ENCODE data around the gene SAP30BP. TPM values are rescaled to one million over a fixed set of nuclear protein-coding genes. Genes with fewer than 3 reads are reported as not detected.

The SAP30BP gene
- total and polyA plus RNA-seq, 2 of the 13 experiments (the other 11 are each of a cell fraction or from before 2014, with no cell fraction given), result 67.7 to 99.4 TPM

GRCh38 chr17:75697651-75698291 lies 30.6 kb downstream of the SAP30BP start (continued):
- TF ChIP-seq ZNF331 (CRISPR knock-in tag; IDR thresholded peaks at IDR 0.05) (peak; percentile 70; the same call in 1 of the 2 replicates), ZFX (CRISPR knock-in tag; IDR thresholded peaks at IDR 0.05; ENCODE audit: low read depth) (no peak), ZSCAN12 (CRISPR knock-in tag; IDR thresholded peaks at IDR 0.05) (no peak), FOXA1 (IDR thresholded peaks at IDR 0.05) (no peak), FOXA1 (CRISPR knock-in tag; IDR thresholded peaks at IDR 0.05) (0 out of 2 replicates have a peak, but pooled peaks have one; percentile 25), ELF3 (CRISPR knock-in tag; IDR thresholded peaks at IDR 0.05) (peak; percentile 55; the same call in 1 of the 2 replicates), HMG20A (CRISPR knock-in tag; IDR thresholded peaks at IDR 0.05; ENCODE audit: borderline replicate concordance) (0 out of 2 replicates have a peak, but pooled peaks have one; percentile 31), WIZ (CRISPR knock-in tag; IDR thresholded peaks at IDR 0.05) (no peak), ZBTB26 (CRISPR knock-in tag; IDR thresholded peaks at IDR 0.05; ENCODE audit: borderline replicate concordance) (no peak), KLF11 (CRISPR knock-in tag; IDR thresholded peaks at IDR 0.05) (no peak), ZNF782 (CRISPR knock-in tag; IDR thresholded peaks at IDR 0.05; ENCODE audit: borderline replicate concordance) (no peak), ZNF629 (CRISPR knock-in tag; conservative IDR thresholded peaks at IDR 0.05) (no peak), PREB (CRISPR knock-in tag; IDR thresholded peaks at IDR 0.05) (no peak), IRF2 (CRISPR knock-in tag; IDR thresholded peaks at IDR 0.05) (no peak), ZFP36L1 (CRISPR knock-in tag; IDR thresholded peaks at IDR 0.05) (no peak), LRRFIP1 (CRISPR knock-in tag; conservative IDR thresholded peaks at IDR 0.05) (no peak), ZNF576 (CRISPR knock-in tag; IDR thresholded peaks at IDR 0.05) (no peak), ERF (CRISPR knock-in tag; IDR thresholded peaks at IDR 0.05) (0 out of 2 replicates have a peak, but pooled peaks have one; percentile 51), RAD21 (CRISPR knock-in tag; IDR thresholded peaks at IDR 0.05) (no peak), ZNF382 (CRISPR knock-in tag; IDR thresholded peaks at IDR 0.05; ENCODE audit: borderline replicate concordance) (no peak)
- TF ChIP-seq, protein P1, sequence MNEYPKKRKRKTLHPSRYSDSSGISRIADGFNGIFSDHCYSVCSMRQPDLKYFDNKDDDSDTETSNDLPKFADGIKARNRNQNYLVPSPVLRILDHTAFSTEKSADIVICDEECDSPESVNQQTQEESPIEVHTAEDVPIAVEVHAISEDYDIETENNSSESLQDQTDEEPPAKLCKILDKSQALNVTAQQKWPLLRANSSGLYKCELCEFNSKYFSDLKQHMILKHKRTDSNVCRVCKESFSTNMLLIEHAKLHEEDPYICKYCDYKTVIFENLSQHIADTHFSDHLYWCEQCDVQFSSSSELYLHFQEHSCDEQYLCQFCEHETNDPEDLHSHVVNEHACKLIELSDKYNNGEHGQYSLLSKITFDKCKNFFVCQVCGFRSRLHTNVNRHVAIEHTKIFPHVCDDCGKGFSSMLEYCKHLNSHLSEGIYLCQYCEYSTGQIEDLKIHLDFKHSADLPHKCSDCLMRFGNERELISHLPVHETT (CRISPR knock-in tag; conservative IDR thresholded peaks at IDR 0.05), result 0 out of 2 replicates have a peak, but pooled peaks have one; percentile 33
- TF ChIP-seq, protein P2, sequence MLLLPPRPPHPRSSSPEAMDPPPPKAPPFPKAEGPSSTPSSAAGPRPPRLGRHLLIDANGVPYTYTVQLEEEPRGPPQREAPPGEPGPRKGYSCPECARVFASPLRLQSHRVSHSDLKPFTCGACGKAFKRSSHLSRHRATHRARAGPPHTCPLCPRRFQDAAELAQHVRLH (CRISPR knock-in tag; IDR thresholded peaks at IDR 0.05; ENCODE audit: borderline replicate concordance, low read depth), result peak; percentile 87; the same call in 1 of the 2 replicates
- TF ChIP-seq, protein P3, sequence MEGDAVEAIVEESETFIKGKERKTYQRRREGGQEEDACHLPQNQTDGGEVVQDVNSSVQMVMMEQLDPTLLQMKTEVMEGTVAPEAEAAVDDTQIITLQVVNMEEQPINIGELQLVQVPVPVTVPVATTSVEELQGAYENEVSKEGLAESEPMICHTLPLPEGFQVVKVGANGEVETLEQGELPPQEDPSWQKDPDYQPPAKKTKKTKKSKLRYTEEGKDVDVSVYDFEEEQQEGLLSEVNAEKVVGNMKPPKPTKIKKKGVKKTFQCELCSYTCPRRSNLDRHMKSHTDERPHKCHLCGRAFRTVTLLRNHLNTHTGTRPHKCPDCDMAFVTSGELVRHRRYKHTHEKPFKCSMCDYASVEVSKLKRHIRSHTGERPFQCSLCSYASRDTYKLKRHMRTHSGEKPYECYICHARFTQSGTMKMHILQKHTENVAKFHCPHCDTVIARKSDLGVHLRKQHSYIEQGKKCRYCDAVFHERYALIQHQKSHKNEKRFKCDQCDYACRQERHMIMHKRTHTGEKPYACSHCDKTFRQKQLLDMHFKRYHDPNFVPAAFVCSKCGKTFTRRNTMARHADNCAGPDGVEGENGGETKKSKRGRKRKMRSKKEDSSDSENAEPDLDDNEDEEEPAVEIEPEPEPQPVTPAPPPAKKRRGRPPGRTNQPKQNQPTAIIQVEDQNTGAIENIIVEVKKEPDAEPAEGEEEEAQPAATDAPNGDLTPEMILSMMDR (CRISPR knock-in tag; IDR thresholded peaks at IDR 0.05), result peak; percentile 6; the same call in 1 of the 2 replicates
